ENCODE results near the gene LSM2.

The LSM2 gene

DNA sequence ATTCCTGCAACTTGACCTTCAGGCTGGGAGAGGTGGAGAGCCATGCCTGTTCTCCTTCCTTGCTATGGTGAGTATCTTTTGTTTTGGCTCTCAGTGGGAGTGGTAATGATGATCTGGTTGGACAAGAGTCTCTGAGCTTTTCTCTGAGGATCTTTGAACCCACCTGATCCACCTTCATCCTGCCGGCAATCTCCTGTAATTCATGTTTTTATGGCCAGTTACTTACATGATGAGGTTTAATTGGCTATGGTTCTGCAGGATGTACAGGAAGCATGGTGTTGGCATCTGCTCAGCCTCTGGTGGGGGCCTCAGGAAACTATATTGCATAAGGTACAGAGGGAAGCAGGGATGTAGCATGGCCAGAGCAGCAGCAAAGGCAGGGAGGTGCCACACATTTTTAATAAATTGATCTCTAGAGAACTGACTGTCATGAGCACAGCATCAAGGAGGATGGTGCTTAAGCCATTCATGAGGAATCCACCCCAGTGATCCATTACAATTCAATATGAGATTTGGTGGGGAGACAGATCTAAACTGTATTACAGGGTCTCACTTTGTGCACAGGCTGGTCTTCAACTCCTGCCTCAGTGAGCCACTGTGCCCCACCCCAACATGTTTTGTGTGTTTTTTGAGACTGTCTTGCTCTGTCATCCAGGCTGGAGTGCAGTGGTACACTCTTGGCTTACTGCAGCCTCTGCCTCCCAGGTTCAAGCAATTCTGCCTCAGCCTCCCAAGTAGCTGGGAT is 30.8 kb upstream of the LSM2 start:
- peaks cover 63% of the 10 kb centered on the region for H3K36me3 ChIP-seq (ENCODE audit: control insufficient read depth, insufficient read depth, low read length)
- peaks cover 12% of the 10 kb centered on the region for H3K4me1 ChIP-seq (ENCODE audit: control insufficient read depth, insufficient read depth, low read length)
- peak overlapping the region; percentile 99 for H3K4me3 ChIP-seq (ENCODE audit: low read depth, low read length)
- peak overlapping the region; percentile 100 for H3K9ac ChIP-seq (ENCODE audit: low read length)
- H3K9me3 ChIP-seq (ENCODE audit: control insufficient read depth, insufficient read depth, low read depth, low read length): no peaks in the 10 kb centered on the region
- no peaks in the 10 kb centered on the region for H3K27me3 ChIP-seq (ENCODE audit: control insufficient read depth, insufficient read depth, low read length)
- no peak overlapping the region for H3K27ac ChIP-seq (ENCODE audit: low read depth, low read length)

DNA sequence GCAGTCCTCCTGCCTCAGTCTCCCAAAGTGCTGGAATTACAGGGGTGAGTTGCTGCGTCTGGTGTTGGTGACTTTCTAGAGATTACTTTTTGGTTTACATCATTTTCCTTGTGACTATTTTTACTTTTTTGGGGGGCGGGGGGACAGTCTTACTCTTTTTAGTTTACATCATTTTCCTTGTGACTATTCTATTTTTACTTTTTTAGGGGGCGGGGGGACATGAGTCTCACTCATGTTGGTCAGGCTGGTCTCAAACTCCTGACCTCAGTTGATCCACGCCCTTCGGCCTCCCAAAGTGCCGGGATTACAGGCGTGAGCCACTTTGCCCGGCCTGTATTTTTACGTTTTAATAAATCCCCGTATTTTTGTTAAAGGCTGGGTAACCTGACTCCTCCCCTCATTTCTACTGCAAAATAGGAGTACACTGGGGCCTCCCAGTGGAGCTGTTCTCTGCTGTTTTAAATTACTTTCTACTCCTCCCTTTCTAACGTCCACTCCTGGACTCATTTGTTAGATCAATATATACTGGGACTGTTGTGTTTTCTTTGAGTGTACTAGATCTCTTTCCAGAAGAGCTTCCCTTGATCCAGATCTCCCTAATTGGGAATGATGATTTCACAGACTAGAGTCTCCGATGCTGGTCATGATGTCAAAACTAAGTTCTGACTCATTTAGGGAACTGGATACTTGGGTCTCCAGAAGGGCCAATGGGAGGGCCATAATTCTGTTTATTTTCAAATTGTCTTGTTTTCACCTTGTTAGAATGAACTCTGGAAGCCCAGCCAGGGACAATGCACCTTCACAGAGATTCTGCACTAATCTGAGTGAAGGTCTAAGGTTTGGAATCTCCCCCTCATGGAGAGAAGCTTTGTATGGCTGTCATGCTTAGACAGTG is 30.0 kb upstream of the LSM2 start:
- no peaks in the 10 kb centered on the region for H3K9me3 ChIP-seq (ENCODE audit: control insufficient read depth, insufficient read depth, low read depth, low read length)
- H3K9ac ChIP-seq (ENCODE audit: low read length): peak overlapping the region; percentile 100
- H3K36me3 ChIP-seq (ENCODE audit: control insufficient read depth, insufficient read depth, low read length): peaks cover 63% of the 10 kb centered on the region
- H3K27ac ChIP-seq (ENCODE audit: low read depth, low read length): peak overlapping the region; percentile 60; the same call in 1 of the 2 replicates
- H3K4me3 ChIP-seq (ENCODE audit: low read depth, low read length): peak overlapping the region; percentile 99
- no peaks in the 10 kb centered on the region for H3K27me3 ChIP-seq (ENCODE audit: control insufficient read depth, insufficient read depth, low read length)
- peaks cover 12% of the 10 kb centered on the region for H3K4me1 ChIP-seq (ENCODE audit: control insufficient read depth, insufficient read depth, low read length)

DNA sequence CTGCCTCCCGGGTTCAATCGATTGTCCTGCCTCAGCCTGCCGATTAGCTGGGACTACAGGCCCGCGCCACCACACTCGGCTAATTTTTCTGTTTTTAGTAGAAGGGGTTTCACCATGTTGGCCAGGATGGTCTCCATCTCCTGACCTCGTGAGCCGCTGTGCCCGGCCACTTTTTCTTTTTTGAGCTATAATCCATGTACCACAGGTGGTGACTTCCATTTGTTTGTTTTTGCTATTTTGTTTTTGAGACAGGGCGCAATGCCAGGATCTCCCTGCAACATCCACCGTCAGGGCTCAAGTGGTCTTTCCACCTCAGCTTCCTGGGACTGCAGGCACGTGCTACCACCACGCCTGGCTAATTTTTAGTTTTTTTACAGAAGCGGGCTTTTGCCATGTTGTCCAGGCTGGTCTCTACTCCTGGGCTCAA is 29.3 kb upstream of the LSM2 start:
- H3K4me1 ChIP-seq (ENCODE audit: control insufficient read depth, insufficient read depth, low read length): peaks cover 13% of the 10 kb centered on the region
- H3K27ac ChIP-seq (ENCODE audit: low read depth, low read length): peak overlapping the region; percentile 60; the same call in 1 of the 2 replicates
- peak overlapping the region; percentile 100 for H3K9ac ChIP-seq (ENCODE audit: low read length)
- H3K4me3 ChIP-seq (ENCODE audit: low read depth, low read length): peak overlapping the region; percentile 99
- H3K36me3 ChIP-seq (ENCODE audit: control insufficient read depth, insufficient read depth, low read length): peaks cover 62% of the 10 kb centered on the region
- H3K27me3 ChIP-seq (ENCODE audit: control insufficient read depth, insufficient read depth, low read length): no peaks in the 10 kb centered on the region
- no peaks in the 10 kb centered on the region for H3K9me3 ChIP-seq (ENCODE audit: control insufficient read depth, insufficient read depth, low read depth, low read length)

DNA sequence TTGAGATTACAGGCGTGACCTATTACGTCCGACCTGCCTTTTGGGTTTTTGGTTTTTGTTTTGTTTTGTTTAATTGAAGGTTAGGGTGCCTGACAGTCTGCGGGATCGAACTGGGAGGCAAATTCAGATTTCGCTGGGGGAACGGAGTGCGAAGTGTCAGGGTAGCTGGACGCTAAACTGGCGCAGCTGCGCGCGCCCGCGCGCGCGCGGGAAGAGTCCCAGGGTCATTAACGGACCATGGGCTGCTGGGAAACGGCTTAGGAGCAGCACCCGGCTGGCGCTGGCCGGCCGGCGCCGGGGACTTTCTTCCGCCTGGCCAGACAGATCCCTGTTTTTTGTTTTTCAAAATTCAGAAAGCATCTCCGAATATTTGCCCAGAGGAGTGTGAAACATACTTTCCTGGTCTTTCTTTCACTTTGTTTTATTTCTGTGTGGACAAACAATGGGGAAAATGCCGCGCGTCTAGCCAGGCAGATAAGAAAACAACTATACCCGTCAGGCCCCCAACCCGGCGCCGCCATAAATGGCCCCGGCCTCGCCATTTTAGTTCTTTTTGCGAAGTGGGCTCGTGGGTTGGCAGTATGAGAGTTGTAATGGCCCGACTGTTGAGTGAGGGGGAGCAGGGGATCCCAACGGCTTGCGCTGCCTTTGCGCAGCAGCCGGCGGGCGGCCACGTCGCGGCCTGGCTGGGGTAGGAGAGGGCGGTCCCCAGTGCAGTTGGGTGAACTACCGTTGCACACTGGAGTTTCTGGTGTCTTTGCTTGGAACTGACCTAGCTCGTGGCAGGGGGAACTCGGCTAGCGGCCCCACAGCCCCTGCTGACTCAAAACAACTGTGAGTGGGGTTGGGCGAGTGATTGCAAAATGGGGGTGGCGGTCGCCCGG is 27.8 kb upstream of the LSM2 start:
- Histone ChIP-seq H3K9me3 (ENCODE audit: control insufficient read depth, insufficient read depth, low read depth, low read length) (no peaks in the 10 kb centered on the region), H3K27me3 (ENCODE audit: control insufficient read depth, insufficient read depth, low read length) (no peaks in the 10 kb centered on the region), H3K4me3 (ENCODE audit: low read depth, low read length) (peak overlapping the region; percentile 99), H3K27ac (ENCODE audit: low read depth, low read length) (peak overlapping the region; percentile 98), H3K9ac (ENCODE audit: low read length) (peak overlapping the region; percentile 100), H3K36me3 (ENCODE audit: control insufficient read depth, insufficient read depth, low read length) (peaks cover 47% of the 10 kb centered on the region), H3K4me1 (ENCODE audit: control insufficient read depth, insufficient read depth, low read length) (peaks cover 19% of the 10 kb centered on the region)

DNA sequence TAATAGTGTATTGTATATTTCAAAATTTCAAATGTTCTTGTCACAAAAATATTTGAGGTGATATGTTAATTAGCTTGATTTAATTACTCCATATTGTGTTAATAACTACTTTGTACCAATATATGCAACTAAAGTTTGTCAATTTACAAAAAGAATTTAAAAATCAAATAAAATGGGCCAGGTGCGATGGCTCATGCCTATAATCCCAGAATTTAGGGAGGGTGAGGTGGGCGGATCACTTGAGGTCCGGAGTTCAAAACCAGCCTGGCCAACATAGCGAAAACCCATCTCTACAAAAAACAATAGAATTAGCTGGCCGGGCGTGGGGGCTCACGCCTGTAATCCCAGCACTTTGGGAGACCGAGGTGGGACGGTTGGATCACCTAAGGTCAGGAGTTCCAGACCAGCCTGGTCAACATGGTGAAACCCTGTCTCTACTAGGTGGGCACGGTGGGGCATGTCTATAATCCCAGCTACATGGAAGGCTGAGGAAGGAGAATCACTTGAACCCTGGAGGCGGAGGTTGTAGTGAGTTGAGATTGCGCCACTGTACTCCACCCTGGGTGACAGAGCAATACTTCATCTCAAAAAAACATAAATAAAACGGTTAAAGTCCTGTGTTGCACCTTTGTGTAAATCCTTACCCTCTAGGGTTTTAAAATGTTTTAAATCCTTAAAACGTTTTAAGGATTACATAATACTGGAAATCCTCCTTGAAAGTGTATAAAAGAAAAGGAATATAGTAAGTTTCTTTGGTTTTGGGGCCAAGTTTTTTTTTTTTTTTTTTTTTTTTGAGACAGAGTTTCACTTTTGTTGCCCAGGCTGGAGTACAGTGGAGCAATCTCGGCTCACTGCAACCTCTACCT is 24.8 kb upstream of the LSM2 start:
- Histone ChIP-seq H3K9me3 (ENCODE audit: control insufficient read depth, insufficient read depth, low read depth, low read length) (no peaks in the 10 kb centered on the region), H3K27me3 (ENCODE audit: control insufficient read depth, insufficient read depth, low read length) (no peaks in the 10 kb centered on the region), H3K9ac (ENCODE audit: low read length) (no peak overlapping the region), H3K4me3 (ENCODE audit: low read depth, low read length) (peak overlapping the region; percentile 70), H3K27ac (ENCODE audit: low read depth, low read length) (no peak overlapping the region), H3K4me1 (ENCODE audit: control insufficient read depth, insufficient read depth, low read length) (peaks cover 12% of the 10 kb centered on the region; the same call in 1 of the 2 replicates), H3K36me3 (ENCODE audit: control insufficient read depth, insufficient read depth, low read length) (peaks cover 17% of the 10 kb centered on the region)

DNA sequence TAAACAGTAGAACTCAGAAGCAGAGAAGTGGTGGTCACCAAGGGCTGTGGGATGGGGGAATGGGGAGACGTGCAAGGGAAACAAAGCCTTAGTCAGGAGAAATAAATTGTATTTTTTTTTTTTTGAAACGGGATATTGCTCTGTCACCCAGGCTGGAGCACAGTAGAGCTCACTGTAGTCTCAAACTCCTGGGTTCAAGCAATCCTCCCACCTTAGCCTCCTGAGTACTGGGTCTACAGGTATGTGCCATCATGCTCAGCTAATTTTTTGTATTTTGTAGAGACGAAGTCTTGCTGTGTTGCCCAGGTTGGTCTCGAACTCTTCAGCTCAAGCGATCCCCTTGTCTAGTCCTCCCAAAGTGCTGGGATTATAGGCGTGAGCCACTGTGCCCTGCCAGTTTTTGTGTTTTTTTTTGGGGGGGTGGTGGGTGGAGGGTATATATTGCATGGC is 24.1 kb upstream of the LSM2 start:
- peaks cover 10% of the 10 kb centered on the region for H3K36me3 ChIP-seq (ENCODE audit: control insufficient read depth, insufficient read depth, low read length)
- peaks cover 15% of the 10 kb centered on the region for H3K4me1 ChIP-seq (ENCODE audit: control insufficient read depth, insufficient read depth, low read length)
- H3K27me3 ChIP-seq (ENCODE audit: control insufficient read depth, insufficient read depth, low read length): no peaks in the 10 kb centered on the region
- no peak overlapping the region for H3K9ac ChIP-seq (ENCODE audit: low read length)
- peak overlapping the region; percentile 70 for H3K4me3 ChIP-seq (ENCODE audit: low read depth, low read length)
- H3K27ac ChIP-seq (ENCODE audit: low read depth, low read length): no peak overlapping the region
- H3K9me3 ChIP-seq (ENCODE audit: control insufficient read depth, insufficient read depth, low read depth, low read length): no peaks in the 10 kb centered on the region

DNA sequence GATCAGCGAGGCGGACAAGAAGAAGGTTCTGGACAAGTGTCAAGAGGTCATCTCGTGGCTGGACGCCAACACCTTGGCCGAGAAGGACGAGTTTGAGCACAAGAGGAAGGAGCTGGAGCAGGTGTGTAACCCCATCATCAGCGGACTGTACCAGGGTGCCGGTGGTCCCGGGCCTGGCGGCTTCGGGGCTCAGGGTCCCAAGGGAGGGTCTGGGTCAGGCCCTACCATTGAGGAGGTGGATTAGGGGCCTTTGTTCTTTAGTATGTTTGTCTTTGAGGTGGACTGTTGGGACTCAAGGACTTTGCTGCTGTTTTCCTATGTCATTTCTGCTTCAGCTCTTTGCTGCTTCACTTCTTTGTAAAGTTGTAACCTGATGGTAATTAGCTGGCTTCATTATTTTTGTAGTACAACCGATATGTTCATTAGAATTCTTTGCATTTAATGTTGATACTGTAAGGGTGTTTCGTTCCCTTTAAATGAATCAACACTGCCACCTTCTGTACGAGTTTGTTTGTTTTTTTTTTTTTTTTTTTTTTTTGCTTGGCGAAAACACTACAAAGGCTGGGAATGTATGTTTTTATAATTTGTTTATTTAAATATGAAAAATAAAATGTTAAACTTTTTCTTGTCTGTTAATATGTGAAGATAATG is 23.0 kb upstream of the LSM2 start:
- H3K4me1 ChIP-seq (ENCODE audit: control insufficient read depth, insufficient read depth, low read length): peaks cover 25% of the 10 kb centered on the region
- H3K36me3 ChIP-seq (ENCODE audit: control insufficient read depth, insufficient read depth, low read length): peaks cover under 1% of the 10 kb centered on the region; the same call in 1 of the 2 replicates
- H3K9ac ChIP-seq (ENCODE audit: low read length): peak overlapping the region; percentile 51
- H3K9me3 ChIP-seq (ENCODE audit: control insufficient read depth, insufficient read depth, low read depth, low read length): no peaks in the 10 kb centered on the region
- H3K27ac ChIP-seq (ENCODE audit: low read depth, low read length): no peak overlapping the region
- peak overlapping the region; percentile 70 for H3K4me3 ChIP-seq (ENCODE audit: low read depth, low read length)
- no peaks in the 10 kb centered on the region for H3K27me3 ChIP-seq (ENCODE audit: control insufficient read depth, insufficient read depth, low read length)

DNA sequence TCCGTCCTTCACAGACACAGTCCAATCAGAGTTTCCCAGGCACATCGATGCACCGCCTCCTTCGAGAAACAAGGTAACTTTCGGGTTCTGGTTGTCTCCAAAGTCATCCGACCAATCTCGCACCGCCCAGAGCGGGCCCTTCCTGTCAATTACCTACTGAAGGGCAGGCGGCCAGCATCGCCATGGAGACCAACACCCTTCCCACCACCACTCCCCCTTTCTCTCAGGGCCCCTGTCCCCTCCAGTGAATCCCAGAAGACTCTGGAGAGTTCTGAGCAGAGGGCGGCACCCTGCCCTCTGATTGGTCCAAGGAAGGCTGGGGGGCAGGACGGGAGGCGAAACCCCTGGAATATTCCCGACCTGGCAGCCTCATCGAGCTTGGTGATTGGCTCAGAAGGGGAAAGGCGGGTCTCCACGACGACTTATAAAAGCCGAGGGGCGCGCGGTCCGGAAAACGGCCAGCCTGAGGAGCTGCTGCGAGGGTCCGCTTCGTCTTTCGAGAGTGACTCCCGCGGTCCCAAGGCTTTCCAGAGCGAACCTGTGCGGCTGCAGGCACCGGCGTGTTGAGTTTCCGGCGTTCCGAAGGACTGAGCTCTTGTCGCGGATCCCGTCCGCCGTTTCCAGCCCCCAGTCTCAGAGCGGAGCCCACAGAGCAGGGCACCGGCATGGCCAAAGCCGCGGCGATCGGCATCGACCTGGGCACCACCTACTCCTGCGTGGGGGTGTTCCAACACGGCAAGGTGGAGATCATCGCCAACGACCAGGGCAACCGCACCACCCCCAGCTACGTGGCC is 20.7 kb upstream of the LSM2 start, which contains the start of gene HSPA1B:
TSS of gene HSPA1B (plus strand) at position 453 of the 794 bp plus-strand sequence. CDS start at position 666, 213 bp downstream.
- no peaks in the 10 kb centered on the region for H3K36me3 ChIP-seq (ENCODE audit: control insufficient read depth, insufficient read depth, low read length)
- H3K27me3 ChIP-seq (ENCODE audit: control insufficient read depth, insufficient read depth, low read length): no peaks in the 10 kb centered on the region
- peak within 1 kb of the TSS; percentile 55; the same call in 1 of the 2 replicates for H3K27ac ChIP-seq (ENCODE audit: low read depth, low read length)
- H3K9me3 ChIP-seq (ENCODE audit: control insufficient read depth, insufficient read depth, low read depth, low read length): no peaks in the 10 kb centered on the region
- H3K4me1 ChIP-seq (ENCODE audit: control insufficient read depth, insufficient read depth, low read length): peaks cover 29% of the 10 kb centered on the region
- peak within 1 kb of the TSS; percentile 76 for H3K9ac ChIP-seq (ENCODE audit: low read length)
- peak within 1 kb of the TSS; percentile 83 for H3K4me3 ChIP-seq (ENCODE audit: low read depth, low read length)

DNA sequence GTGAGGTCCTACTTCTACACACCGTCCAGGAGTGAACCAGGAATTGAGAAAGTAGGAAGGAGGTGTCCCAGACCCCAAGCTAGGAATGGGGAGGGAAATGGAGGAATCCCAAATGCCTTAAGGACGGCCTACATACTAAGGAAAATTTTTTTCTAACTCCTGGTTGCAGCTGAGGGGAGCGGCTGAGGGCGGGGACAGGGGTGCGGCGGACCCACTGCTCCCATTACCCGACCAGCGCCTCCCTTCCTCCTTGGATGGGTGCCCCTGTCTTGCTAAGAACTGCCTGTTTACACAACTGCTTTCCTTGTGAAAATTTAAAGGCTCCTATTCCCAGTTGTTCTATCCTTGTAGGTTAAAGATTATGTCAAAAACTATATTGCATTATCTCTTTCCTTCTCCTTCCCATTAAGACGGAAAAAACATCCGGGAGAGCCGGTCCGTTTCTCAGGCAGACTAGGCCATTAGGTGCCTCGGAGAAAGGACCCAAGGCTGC is 20.1 kb upstream of the LSM2 start:
- Histone ChIP-seq H3K27me3 (ENCODE audit: control insufficient read depth, insufficient read depth, low read length) (no peaks in the 10 kb centered on the region), H3K4me1 (ENCODE audit: control insufficient read depth, insufficient read depth, low read length) (peaks cover 31% of the 10 kb centered on the region), H3K36me3 (ENCODE audit: control insufficient read depth, insufficient read depth, low read length) (no peaks in the 10 kb centered on the region), H3K9me3 (ENCODE audit: control insufficient read depth, insufficient read depth, low read depth, low read length) (no peaks in the 10 kb centered on the region), H3K9ac (ENCODE audit: low read length) (peak overlapping the region; percentile 71), H3K27ac (ENCODE audit: low read depth, low read length) (peak overlapping the region; percentile 55; the same call in 1 of the 2 replicates), H3K4me3 (ENCODE audit: low read depth, low read length) (peak overlapping the region; percentile 63)
